Measurements from ENCODE around the gene PIP4K2A. TPM values are rescaled to one million over a fixed set of nuclear protein-coding genes. Genes with fewer than 3 reads are reported as not detected.

Gene PIP4K2A
- polyA plus RNA-seq, 1 donor: 15.3 TPM

DNA sequence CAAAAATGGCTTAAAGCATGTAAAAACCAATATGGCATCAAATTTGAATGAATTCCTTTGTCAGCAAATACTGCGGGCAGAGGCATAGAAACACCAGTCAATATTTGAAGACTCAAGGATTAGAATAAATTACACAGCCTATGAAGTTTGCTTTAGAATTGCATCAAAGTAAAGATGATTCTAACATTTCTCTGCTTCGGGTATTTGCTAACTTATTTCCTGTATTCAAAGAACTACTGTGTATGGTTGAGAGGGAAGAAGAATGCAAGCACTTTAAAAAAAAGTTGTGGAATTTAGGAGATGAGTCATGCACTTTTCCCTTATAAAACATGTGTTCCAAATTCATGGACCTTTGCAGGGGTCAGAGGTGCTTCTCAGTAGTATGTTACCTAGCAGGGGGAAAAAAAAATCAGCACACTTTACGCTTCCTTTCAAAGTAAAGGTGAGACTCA lies 90.1 kb downstream of the PIP4K2A start:
- WGBS (ENCODE audit: insufficient coverage, low lambda C conversion rate): 67% methylated on average over 1 of the region's 3 CpGs
- no peaks in the 10 kb centered on the region for H3K9me3 ChIP-seq (ENCODE audit: control insufficient read depth, low read depth, low read length)
- peaks cover 3% of the 10 kb centered on the region for H3K4me1 ChIP-seq (ENCODE audit: control insufficient read depth, insufficient read depth, low read length)
- no peaks in the 10 kb centered on the region for H3K36me3 ChIP-seq (ENCODE audit: control insufficient read depth, insufficient read depth, low read length)
- no peak overlapping the region for H3K4me3 ChIP-seq (ENCODE audit: low read length)
- DNase-seq: no peak
- no peaks in the 10 kb centered on the region for H3K27me3 ChIP-seq (ENCODE audit: control insufficient read depth, insufficient read depth, low read length)
- no peak overlapping the region for H3K27ac ChIP-seq (ENCODE audit: low read length)

DNA sequence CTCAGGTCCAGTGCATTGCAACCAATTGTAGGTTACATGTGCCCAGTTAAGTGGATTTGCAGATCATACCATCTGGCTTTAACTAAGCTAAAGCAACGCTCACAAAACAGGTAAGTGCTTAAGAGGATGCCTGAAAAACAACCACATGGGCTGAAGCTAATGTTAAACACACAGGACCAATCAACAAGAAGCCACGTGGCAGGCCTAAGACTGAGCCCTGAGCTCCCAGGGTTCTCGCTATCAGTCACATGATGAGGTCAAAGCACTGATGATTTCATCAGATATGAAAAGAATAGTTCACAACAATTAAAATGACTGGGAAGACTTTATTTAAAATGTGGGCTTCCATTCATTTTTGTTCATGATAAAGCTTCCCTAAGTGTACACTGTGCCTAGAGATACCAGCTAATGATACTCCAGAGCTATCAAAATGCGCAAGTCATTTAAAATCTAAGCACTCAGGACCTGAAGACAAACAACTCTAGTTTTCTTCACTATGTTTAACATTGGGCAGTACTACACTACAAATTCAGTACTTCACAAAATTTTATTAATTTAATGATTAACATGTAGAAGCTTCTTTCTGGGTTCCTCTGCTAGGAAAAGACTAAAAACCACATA lies 90.6 kb downstream of the PIP4K2A start:
- no CpG with 5 or more reads among the region's 4 CpGs for WGBS (ENCODE audit: insufficient coverage, low lambda C conversion rate)
- H3K9me3 ChIP-seq (ENCODE audit: control insufficient read depth, low read depth, low read length): no peaks in the 10 kb centered on the region
- no peak for DNase-seq
- no peak overlapping the region for H3K4me3 ChIP-seq (ENCODE audit: low read length)
- peaks cover 3% of the 10 kb centered on the region for H3K4me1 ChIP-seq (ENCODE audit: control insufficient read depth, insufficient read depth, low read length)
- no peaks in the 10 kb centered on the region for H3K27me3 ChIP-seq (ENCODE audit: control insufficient read depth, insufficient read depth, low read length)
- no peak overlapping the region for H3K27ac ChIP-seq (ENCODE audit: low read length)
- no peaks in the 10 kb centered on the region for H3K36me3 ChIP-seq (ENCODE audit: control insufficient read depth, insufficient read depth, low read length)

DNA sequence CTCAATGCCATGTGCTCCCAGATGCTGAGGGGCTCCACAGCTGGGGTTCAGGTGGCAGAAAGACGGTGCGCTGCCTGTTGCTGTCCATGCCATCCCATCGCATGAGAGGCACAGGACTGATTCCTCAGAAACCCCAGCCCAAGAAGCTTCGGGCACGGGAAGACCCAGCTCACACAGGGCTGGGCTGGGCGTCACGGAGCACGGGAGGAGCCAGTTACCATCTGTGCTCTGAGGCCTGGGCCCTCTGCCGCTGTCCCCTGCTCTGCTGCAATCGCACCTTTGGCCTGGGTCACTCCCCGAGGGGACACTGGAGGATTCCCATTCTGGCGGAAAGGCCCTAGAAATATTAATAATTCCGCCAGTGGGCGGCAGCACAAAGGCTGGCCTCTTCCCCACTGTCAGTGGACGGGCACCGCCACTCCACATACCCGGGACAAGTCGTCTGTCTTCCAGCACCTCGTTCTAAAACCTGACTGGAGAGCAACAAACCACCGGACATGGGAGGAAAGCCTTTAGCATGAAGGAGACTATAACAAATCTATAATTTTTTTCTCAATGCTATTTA lies 92.1 kb downstream of the PIP4K2A start:
- Histone ChIP-seq H3K4me1 (ENCODE audit: control insufficient read depth, insufficient read depth, low read length) (peaks cover 3% of the 10 kb centered on the region), H3K27me3 (ENCODE audit: control insufficient read depth, insufficient read depth, low read length) (no peaks in the 10 kb centered on the region), H3K9me3 (ENCODE audit: control insufficient read depth, low read depth, low read length) (no peaks in the 10 kb centered on the region), H3K4me3 (ENCODE audit: low read length) (no peak overlapping the region), H3K27ac (ENCODE audit: low read length) (no peak overlapping the region), H3K36me3 (ENCODE audit: control insufficient read depth, insufficient read depth, low read length) (no peaks in the 10 kb centered on the region)
- DNase-seq: no peak
- no CpG with 5 or more reads among the region's 20 CpGs for WGBS (ENCODE audit: insufficient coverage, low lambda C conversion rate)

DNA sequence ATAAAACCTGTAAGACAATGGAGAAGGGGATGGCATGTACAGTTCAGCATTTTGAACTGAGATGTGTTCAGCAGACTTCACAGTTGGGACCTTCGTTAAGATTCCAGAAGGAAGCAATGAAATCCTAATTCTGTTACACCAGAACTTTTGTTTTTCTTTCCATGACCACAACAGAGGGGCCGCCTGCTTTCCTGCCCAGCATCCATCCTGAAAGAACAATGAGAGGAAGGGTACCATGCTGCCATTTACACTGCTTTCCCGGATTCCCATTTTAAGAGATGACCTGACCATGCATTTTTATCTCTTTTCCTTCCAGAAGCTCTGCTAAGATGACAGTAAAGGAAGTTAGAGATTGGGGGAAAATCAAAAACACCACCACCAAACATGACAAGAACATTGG lies 92.7 kb downstream of the PIP4K2A start:
- no peaks in the 10 kb centered on the region for H3K27me3 ChIP-seq (ENCODE audit: control insufficient read depth, insufficient read depth, low read length)
- H3K36me3 ChIP-seq (ENCODE audit: control insufficient read depth, insufficient read depth, low read length): no peaks in the 10 kb centered on the region
- H3K4me3 ChIP-seq (ENCODE audit: low read length): no peak overlapping the region
- H3K27ac ChIP-seq (ENCODE audit: low read length): no peak overlapping the region
- no peak for DNase-seq
- WGBS (ENCODE audit: insufficient coverage, low lambda C conversion rate): no CpG with 5 or more reads among the region's 3 CpGs
- peaks cover 3% of the 10 kb centered on the region for H3K4me1 ChIP-seq (ENCODE audit: control insufficient read depth, insufficient read depth, low read length)
- H3K9me3 ChIP-seq (ENCODE audit: control insufficient read depth, low read depth, low read length): no peaks in the 10 kb centered on the region

DNA sequence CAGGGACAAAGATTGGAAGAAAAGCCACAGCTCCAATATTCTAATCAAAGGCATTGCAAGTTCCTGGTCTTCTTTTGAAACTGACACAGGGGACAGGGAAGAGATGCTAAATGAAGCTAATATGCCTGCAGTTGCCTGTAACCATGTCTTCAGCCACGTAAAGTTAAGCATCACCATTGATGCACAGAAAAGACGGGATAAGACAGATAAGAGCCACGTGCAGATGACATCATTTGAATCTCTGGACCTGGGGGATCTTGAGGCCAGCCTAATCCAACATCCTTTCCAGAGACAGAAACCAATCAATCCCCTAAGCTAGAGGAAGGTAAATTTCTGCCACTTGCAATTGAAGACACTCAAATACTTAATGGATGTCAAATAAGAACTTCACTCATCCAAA lies 93.4 kb downstream of the PIP4K2A start:
- H3K36me3 ChIP-seq (ENCODE audit: control insufficient read depth, insufficient read depth, low read length): no peaks in the 10 kb centered on the region
- H3K4me1 ChIP-seq (ENCODE audit: control insufficient read depth, insufficient read depth, low read length): peaks cover 6% of the 10 kb centered on the region
- no peak overlapping the region for H3K27ac ChIP-seq (ENCODE audit: low read length)
- H3K27me3 ChIP-seq (ENCODE audit: control insufficient read depth, insufficient read depth, low read length): no peaks in the 10 kb centered on the region
- no peak overlapping the region for H3K4me3 ChIP-seq (ENCODE audit: low read length)
- DNase-seq: no peak
- H3K9me3 ChIP-seq (ENCODE audit: control insufficient read depth, low read depth, low read length): no peaks in the 10 kb centered on the region
- WGBS (ENCODE audit: insufficient coverage, low lambda C conversion rate): no CpG with 5 or more reads among the region's 3 CpGs

DNA sequence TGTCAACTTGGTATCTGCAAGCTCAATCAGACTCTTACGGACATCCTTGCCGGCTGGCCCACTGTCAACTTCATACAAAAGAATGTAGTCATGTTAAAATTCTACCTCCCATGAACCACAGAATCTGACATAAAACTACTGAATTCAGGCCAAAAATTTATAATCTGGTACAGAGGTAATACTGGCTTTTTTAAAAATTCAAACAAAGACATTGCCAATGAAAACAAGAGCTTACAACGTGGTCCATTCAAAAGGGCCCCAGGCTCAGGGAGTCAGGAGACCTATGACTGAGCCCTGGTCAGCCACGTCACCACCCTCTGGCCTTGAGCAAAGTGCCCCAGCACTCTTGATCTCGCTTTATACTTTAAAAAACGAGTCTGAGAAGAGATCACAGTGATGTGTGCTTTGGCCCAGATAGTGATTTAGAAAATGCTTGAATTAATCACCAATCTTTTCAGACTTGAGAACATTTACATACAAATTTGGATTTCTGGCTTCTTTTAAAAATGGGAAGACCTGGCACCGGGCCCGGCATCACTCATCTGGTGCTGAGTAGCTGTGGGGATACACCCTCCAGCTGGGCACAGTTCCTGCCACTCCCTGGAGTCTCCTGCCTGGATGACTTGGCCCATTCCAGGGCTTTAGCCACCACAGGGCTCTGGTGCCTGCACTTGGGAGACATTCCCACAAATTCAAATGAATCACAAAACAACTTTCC lies 94.1 kb downstream of the PIP4K2A start:
- no peak overlapping the region for H3K27ac ChIP-seq (ENCODE audit: low read length)
- H3K4me3 ChIP-seq (ENCODE audit: low read length): no peak overlapping the region
- 100% methylated on average over 1 of the region's 8 CpGs for WGBS (ENCODE audit: insufficient coverage, low lambda C conversion rate)
- H3K4me1 ChIP-seq (ENCODE audit: control insufficient read depth, insufficient read depth, low read length): peaks cover 3% of the 10 kb centered on the region
- no peaks in the 10 kb centered on the region for H3K27me3 ChIP-seq (ENCODE audit: control insufficient read depth, insufficient read depth, low read length)
- H3K36me3 ChIP-seq (ENCODE audit: control insufficient read depth, insufficient read depth, low read length): no peaks in the 10 kb centered on the region
- no peak for DNase-seq
- H3K9me3 ChIP-seq (ENCODE audit: control insufficient read depth, low read depth, low read length): no peaks in the 10 kb centered on the region

DNA sequence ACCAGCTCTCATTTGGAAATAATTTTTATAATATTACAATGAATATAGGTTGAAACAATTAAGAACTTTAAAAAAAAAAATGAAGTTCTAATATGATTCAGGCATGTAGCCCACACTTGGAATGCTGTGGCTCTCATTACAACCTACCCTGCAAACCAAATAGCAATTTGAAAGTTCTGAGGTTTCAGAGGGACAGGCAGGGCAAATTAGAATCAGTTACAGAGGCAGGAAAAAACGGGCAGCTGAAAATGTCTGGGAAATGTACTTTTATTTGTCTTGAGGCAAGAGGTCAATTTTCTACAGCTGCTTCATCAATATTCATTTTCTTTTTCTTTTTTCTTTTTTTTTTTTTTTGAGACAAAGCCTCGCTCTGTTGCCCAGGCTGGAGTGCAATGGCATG lies 95.3 kb downstream of the PIP4K2A start:
- Histone ChIP-seq H3K27me3 (ENCODE audit: control insufficient read depth, insufficient read depth, low read length) (no peaks in the 10 kb centered on the region), H3K9me3 (ENCODE audit: control insufficient read depth, low read depth, low read length) (no peaks in the 10 kb centered on the region), H3K36me3 (ENCODE audit: control insufficient read depth, insufficient read depth, low read length) (no peaks in the 10 kb centered on the region), H3K4me1 (ENCODE audit: control insufficient read depth, insufficient read depth, low read length) (peaks cover 3% of the 10 kb centered on the region), H3K4me3 (ENCODE audit: low read length) (no peak overlapping the region), H3K27ac (ENCODE audit: low read length) (no peak overlapping the region)
- no CpG with 5 or more reads among the region's 2 CpGs for WGBS (ENCODE audit: insufficient coverage, low lambda C conversion rate)
- DNase-seq: no peak

DNA sequence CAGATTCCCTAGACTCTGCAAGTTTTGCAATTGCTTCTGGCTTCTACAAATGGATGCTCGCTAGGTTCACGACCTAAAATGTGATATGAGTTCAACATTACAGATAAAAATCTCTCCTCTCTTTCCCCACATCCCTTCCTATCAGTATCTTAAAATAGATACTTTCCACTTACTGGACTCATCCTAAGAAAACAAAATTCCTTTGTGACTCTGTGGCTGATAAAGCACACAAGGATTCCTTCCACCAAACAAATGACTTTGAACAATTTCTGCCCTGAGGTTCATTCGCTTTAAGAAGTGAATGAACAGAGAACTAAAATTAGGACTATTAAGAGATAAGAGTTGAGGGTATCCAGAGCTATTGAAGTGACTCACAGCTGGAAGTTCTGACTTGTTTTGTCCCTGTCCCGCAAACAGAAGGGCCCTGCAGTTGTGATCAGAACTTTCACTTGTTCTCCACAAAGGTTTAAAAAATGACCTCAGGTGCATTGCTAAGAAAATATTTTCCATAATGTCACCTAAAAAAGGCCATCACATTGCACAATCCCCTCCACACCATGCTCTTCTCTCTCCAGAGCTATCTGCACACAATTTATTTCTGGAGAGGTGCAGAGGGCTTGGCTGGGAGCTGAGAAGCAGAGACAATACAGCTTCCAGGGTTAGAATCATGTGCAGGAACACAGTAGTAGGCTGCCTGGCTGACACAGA lies 96.1 kb downstream of the PIP4K2A start:
- H3K27ac ChIP-seq (ENCODE audit: low read length): no peak overlapping the region
- no peak overlapping the region for H3K4me3 ChIP-seq (ENCODE audit: low read length)
- H3K27me3 ChIP-seq (ENCODE audit: control insufficient read depth, insufficient read depth, low read length): no peaks in the 10 kb centered on the region
- DNase-seq: no peak
- H3K4me1 ChIP-seq (ENCODE audit: control insufficient read depth, insufficient read depth, low read length): peaks cover 3% of the 10 kb centered on the region
- no CpG with 5 or more reads among the region's 4 CpGs for WGBS (ENCODE audit: insufficient coverage, low lambda C conversion rate)
- H3K9me3 ChIP-seq (ENCODE audit: control insufficient read depth, low read depth, low read length): no peaks in the 10 kb centered on the region
- no peaks in the 10 kb centered on the region for H3K36me3 ChIP-seq (ENCODE audit: control insufficient read depth, insufficient read depth, low read length)

DNA sequence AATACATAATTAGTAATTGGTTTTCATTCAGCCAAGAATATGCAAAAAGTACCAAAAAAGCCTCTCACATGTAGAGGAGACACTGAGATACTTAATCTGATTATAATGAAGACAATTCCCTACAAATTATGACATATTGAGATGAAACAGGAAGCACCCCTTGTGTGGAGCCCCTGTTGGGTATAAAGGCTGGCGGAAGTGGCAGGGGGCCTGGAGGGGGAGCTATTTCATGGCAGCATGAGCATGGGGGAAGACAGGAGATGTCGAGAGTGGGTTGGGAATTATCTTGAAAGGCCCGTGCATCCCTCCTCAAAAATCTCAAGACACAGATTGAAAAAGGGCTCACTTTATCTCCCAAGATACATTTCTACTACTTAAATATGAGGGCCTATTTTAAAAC lies 96.9 kb downstream of the PIP4K2A start:
- Histone ChIP-seq H3K27me3 (ENCODE audit: control insufficient read depth, insufficient read depth, low read length) (no peaks in the 10 kb centered on the region), H3K9me3 (ENCODE audit: control insufficient read depth, low read depth, low read length) (no peaks in the 10 kb centered on the region), H3K27ac (ENCODE audit: low read length) (no peak overlapping the region), H3K36me3 (ENCODE audit: control insufficient read depth, insufficient read depth, low read length) (no peaks in the 10 kb centered on the region), H3K4me1 (ENCODE audit: control insufficient read depth, insufficient read depth, low read length) (peaks cover 3% of the 10 kb centered on the region), H3K4me3 (ENCODE audit: low read length) (no peak overlapping the region)
- no peak for DNase-seq
- WGBS (ENCODE audit: insufficient coverage, low lambda C conversion rate): 100% methylated on average over 1 of the region's 3 CpGs

DNA sequence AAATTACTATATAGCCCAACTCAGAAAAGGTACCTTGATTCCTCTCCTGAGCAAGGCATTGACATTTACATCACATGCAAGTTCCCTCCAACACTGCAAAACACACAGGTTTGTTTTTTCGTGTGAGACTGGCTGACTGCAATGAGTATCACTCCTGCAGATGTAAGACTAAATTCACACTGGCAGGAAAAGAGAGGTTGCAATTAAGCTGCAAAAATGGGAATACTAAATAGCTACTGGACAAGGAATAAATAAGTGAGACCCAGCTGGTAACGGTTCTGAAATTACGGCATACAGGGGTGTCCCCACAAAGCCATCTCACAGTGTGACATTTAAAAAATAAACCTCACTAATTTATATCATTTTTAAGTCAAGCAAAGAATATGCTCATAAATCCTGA lies 97.3 kb downstream of the PIP4K2A start:
- Histone ChIP-seq H3K9me3 (ENCODE audit: control insufficient read depth, low read depth, low read length) (no peaks in the 10 kb centered on the region), H3K36me3 (ENCODE audit: control insufficient read depth, insufficient read depth, low read length) (no peaks in the 10 kb centered on the region), H3K27me3 (ENCODE audit: control insufficient read depth, insufficient read depth, low read length) (no peaks in the 10 kb centered on the region), H3K4me3 (ENCODE audit: low read length) (no peak overlapping the region), H3K27ac (ENCODE audit: low read length) (no peak overlapping the region), H3K4me1 (ENCODE audit: control insufficient read depth, insufficient read depth, low read length) (peaks cover 3% of the 10 kb centered on the region)
- no peak for DNase-seq
- WGBS (ENCODE audit: insufficient coverage, low lambda C conversion rate): no CpG with 5 or more reads among the region's 3 CpGs

Data from large intestine (tissue), 3 donors.